Measurements from ENCODE around the gene COBL.

The COBL gene

GRCh38 chr7:51126324-51126723 is 190.3 kb downstream of the COBL start:
- DNase-seq (ENCODE audit: low read depth in 2 of 3, low spot score in 1 of 3) = no peak

- no peak for DNase-seq (ENCODE audit: low read depth in 2 of 3, low spot score in 1 of 3)
Measured at GRCh38 chr7:51124321-51124720, 192.3 kb downstream of the COBL start.

- DNase-seq (ENCODE audit: low read depth in 2 of 3, low spot score in 1 of 3) = peak; percentile 56 to 74 (median 67)
Measured at GRCh38 chr7:51123322-51124019, 193.1 kb downstream of the COBL start.

GRCh38 chr7:51121931-51122425 is 194.6 kb downstream of the COBL start:
- no peak for DNase-seq (ENCODE audit: low read depth in 2 of 3, low spot score in 1 of 3)

GRCh38 chr7:51121036-51121790 is 195.4 kb downstream of the COBL start:
- DNase-seq (ENCODE audit: low read depth in 2 of 3, low spot score in 1 of 3) = no peak

GRCh38 chr7:51118628-51119027 is 198.0 kb downstream of the COBL start:
- no peak for DNase-seq (ENCODE audit: low read depth in 2 of 3, low spot score in 1 of 3)

GRCh38 chr7:51114501-51114900 is 202.1 kb downstream of the COBL start:
- no peak for DNase-seq (ENCODE audit: low read depth in 2 of 3, low spot score in 1 of 3)

GRCh38 chr7:51113962-51114361 is 202.6 kb downstream of the COBL start:
- no peak for DNase-seq (ENCODE audit: low read depth in 2 of 3, low spot score in 1 of 3)

GRCh38 chr7:51113560-51113959 is 203.0 kb downstream of the COBL start:
- DNase-seq (ENCODE audit: low read depth in 2 of 3, low spot score in 1 of 3) = no peak

- no peak for DNase-seq (ENCODE audit: low read depth in 2 of 3, low spot score in 1 of 3)
Measured at GRCh38 chr7:51111241-51111940, 205.2 kb downstream of the COBL start.

GRCh38 chr7:51108134-51108533 is 208.5 kb downstream of the COBL start:
- no peak for DNase-seq (ENCODE audit: low read depth in 2 of 3, low spot score in 1 of 3)

GRCh38 chr7:51104278-51104677 is 212.3 kb downstream of the COBL start:
- no peak for DNase-seq (ENCODE audit: low read depth in 2 of 3, low spot score in 1 of 3)

GRCh38 chr7:51103718-51104117 is 212.9 kb downstream of the COBL start:
- no peak for DNase-seq (ENCODE audit: low read depth in 2 of 3, low spot score in 1 of 3)

- DNase-seq (ENCODE audit: low read depth in 2 of 3, low spot score in 1 of 3) = no peak
Measured at GRCh38 chr7:51102828-51103227, 213.8 kb downstream of the COBL start.

GRCh38 chr7:51101111-51101757 is 215.4 kb downstream of the COBL start:
- no peak for DNase-seq (ENCODE audit: low read depth in 2 of 3, low spot score in 1 of 3)

- no peak for DNase-seq (ENCODE audit: low read depth in 2 of 3, low spot score in 1 of 3)
Measured at GRCh38 chr7:51090411-51090810, 226.2 kb downstream of the COBL start.

- no peak for DNase-seq (ENCODE audit: low read depth in 2 of 3, low spot score in 1 of 3)
Measured at GRCh38 chr7:51085034-51085692, 231.4 kb downstream of the COBL start.

GRCh38 chr7:51084121-51084520 is 232.5 kb downstream of the COBL start:
- DNase-seq (ENCODE audit: low read depth in 2 of 3, low spot score in 1 of 3) = no peak

- DNase-seq (ENCODE audit: low read depth in 2 of 3, low spot score in 1 of 3) = no peak
Measured at GRCh38 chr7:51082940-51083533, 233.6 kb downstream of the COBL start.

GRCh38 chr7:51082096-51082840 is 234.3 kb downstream of the COBL start:
- DNase-seq (ENCODE audit: low read depth in 2 of 3, low spot score in 1 of 3) = no peak

Data from stimulated activated CD4-positive, alpha-beta T cell treated with anti-CD3 and anti-CD28 coated beads, Interleukin-12 subunit alpha, Interleukin-12 subunit beta, amount 100 ng/mL, for 48 hours (primary cell).